Tibial nerve (tissue), 4 donors: Measurements from ENCODE around the gene GKAP1.

ENCODE experiments used
- CTCF ChIP-seq, 5 experiments: fragments of 200-600 bp in 3 of 5; fragments of 450-650 bp in 2 of 5; sonication (generic) in 3 of 5; IDR thresholded peaks; one replicate each; pipeline ENCODE4 v1.5.1; 2016 to 2019; ENCODE audit warnings: antibody characterized with exemption in 5 of 5, mild to moderate bottlenecking in 3 of 5, moderate library complexity in 2 of 5
- EP300 ChIP-seq, 2 donors: sonication (generic); formaldehyde crosslinking; IDR thresholded peaks; one replicate each; pipeline ENCODE4 v1.6.1; 2017; ENCODE audit warnings: antibody characterized with exemption in 2 of 2, mild to moderate bottlenecking in 1 of 2
- POLR2A ChIP-seq, 2 donors: fragments of 450-650 bp; IDR thresholded peaks; one replicate each; pipeline ENCODE4 v1.6.1; 2017; ENCODE audit warnings: antibody characterized with exemption in 2 of 2, mild to moderate bottlenecking in 2 of 2, moderate library complexity in 2 of 2

- TF ChIP-seq POLR2A (IDR thresholded peaks at IDR 0.05): no peak
- no peak for TF ChIP-seq CTCF (IDR thresholded peaks at IDR 0.05)
- TF ChIP-seq EP300 (IDR thresholded peaks at IDR 0.05): no peak
Observed at GRCh38 chr9:83724436-83724835, 93.1 kb downstream of the GKAP1 start.
